ENCODE results near the gene KIF3A.

DNA sequence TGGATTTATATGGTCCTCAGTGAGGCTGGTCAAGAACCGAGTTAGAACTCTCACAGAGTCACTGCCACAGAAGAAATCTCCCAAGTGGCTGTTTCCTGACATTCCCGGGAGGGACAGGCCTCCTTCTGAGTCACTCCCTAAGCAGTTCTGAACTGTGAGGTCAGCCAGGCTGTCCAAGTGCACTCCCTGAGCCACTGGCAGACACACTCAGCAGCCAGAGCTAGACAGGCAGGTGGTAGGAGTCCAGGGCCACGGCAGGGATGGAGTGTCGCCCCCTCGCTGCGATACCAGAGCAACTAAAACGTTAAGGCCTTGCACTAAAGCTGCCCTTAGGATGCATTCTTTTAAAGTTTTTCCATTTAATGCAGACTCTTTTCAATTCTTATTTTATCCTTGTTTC is 60.2 kb downstream of the KIF3A start:
- TF ChIP-seq, protein P1, sequence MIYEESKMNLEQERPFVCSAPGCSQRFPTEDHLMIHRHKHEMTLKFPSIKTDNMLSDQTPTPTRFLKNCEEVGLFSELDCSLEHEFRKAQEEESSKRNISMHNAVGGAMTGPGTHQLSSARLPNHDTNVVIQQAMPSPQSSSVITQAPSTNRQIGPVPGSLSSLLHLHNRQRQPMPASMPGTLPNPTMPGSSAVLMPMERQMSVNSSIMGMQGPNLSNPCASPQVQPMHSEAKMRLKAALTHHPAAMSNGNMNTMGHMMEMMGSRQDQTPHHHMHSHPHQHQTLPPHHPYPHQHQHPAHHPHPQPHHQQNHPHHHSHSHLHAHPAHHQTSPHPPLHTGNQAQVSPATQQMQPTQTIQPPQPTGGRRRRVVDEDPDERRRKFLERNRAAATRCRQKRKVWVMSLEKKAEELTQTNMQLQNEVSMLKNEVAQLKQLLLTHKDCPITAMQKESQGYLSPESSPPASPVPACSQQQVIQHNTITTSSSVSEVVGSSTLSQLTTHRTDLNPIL (CRISPR knock-in tag; IDR thresholded peaks at IDR 0.05; ENCODE audit: low read depth), result no peak
- TF ChIP-seq ZC3H10 (CRISPR knock-in tag; IDR thresholded peaks at IDR 0.05) (no peak), GLIS3 (CRISPR knock-in tag; IDR thresholded peaks at IDR 0.05) (no peak), PPARA (CRISPR knock-in tag; IDR thresholded peaks at IDR 0.05; ENCODE audit: borderline replicate concordance) (no peak), SNAI2 (CRISPR knock-in tag; IDR thresholded peaks at IDR 0.05) (no peak), ZFP3 (CRISPR knock-in tag; IDR thresholded peaks at IDR 0.05) (no peak), ARNTL (CRISPR knock-in tag; IDR thresholded peaks at IDR 0.05; ENCODE audit: borderline replicate concordance, low read depth) (no peak), ZNF8 (CRISPR knock-in tag; IDR thresholded peaks at IDR 0.05) (no peak), CSDC2 (CRISPR knock-in tag; IDR thresholded peaks at IDR 0.05) (no peak), ISL1 (CRISPR knock-in tag; IDR thresholded peaks at IDR 0.05) (no peak), BACH2 (CRISPR knock-in tag; IDR thresholded peaks at IDR 0.05; ENCODE audit: borderline replicate concordance) (no peak)
- TF ChIP-seq, protein P2, sequence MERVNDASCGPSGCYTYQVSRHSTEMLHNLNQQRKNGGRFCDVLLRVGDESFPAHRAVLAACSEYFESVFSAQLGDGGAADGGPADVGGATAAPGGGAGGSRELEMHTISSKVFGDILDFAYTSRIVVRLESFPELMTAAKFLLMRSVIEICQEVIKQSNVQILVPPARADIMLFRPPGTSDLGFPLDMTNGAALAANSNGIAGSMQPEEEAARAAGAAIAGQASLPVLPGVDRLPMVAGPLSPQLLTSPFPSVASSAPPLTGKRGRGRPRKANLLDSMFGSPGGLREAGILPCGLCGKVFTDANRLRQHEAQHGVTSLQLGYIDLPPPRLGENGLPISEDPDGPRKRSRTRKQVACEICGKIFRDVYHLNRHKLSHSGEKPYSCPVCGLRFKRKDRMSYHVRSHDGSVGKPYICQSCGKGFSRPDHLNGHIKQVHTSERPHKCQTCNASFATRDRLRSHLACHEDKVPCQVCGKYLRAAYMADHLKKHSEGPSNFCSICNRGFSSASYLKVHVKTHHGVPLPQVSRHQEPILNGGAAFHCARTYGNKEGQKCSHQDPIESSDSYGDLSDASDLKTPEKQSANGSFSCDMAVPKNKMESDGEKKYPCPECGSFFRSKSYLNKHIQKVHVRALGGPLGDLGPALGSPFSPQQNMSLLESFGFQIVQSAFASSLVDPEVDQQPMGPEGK (CRISPR knock-in tag; IDR thresholded peaks at IDR 0.05; ENCODE audit: borderline replicate concordance), result no peak

Measured in SK-N-SH treated with all-trans-retinoic acid at 6 μM for 48 hours (cell line).